ENCODE data around the gene ABO. TPM values are rescaled to one million over a fixed set of nuclear protein-coding genes. Genes with fewer than 3 reads are reported as not detected.
"Not testable (repeated sequence)": the region's sequence is repeated elsewhere in the genome, so short reads cannot be mapped to it uniquely, and the experiment has no call there.

Gene ABO
- total and polyA plus RNA-seq, 9 of the 15 experiments (the other 6 are each of a cell fraction or from before 2014, with no cell fraction given), result 5.0 to 21.9 (median 11.9) TPM

DNA sequence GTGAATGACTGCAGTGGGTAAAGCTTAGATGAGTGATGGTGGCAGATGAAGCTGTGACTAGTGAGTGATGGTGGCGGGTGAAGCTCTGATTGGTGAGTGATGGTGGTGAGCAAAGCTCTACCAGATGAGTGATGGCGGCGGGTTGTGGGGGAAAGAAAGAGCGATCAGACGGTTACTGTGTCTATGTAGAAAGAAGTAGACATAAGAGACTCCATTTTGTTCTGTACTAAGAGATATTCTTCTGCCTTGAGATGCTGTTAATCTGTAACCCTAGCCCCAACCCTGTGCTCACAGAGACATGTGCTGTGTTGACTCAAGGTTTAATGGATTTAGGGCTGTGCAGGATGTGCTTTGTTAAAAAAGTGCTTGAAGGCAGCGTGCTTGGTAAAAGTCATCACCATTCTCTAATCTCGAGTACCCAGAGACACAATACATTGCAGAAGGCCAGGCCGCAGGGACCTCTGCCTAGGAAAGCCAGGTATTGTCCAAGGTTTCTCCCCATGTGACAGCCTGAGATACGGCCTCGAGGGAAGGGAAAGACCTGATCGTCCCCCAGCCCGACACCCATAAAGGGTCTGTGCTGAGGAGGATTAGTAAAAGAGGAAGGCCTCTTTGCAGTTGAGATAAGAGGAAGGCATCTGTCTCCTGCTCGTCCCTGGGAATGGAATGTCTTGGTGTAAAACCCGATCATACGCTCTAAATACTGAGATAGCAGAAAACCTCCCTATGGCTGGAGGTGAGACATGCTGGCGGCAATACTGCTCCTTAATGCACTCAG is 8.4 kb upstream of the ABO start (continued):
- TF ChIP-seq ATF1 (CRISPR knock-in tag; IDR thresholded peaks at IDR 0.05); TEAD4 (CRISPR knock-in tag; IDR thresholded peaks at IDR 0.05; ENCODE audit: borderline replicate concordance): not testable (repeated sequence)
- TF ChIP-seq ATF1 (tag; IDR thresholded peaks at IDR 0.05), result 0 out of 2 replicates have a peak, but pooled peaks have one; percentile 25
- TF ChIP-seq, protein P1, sequence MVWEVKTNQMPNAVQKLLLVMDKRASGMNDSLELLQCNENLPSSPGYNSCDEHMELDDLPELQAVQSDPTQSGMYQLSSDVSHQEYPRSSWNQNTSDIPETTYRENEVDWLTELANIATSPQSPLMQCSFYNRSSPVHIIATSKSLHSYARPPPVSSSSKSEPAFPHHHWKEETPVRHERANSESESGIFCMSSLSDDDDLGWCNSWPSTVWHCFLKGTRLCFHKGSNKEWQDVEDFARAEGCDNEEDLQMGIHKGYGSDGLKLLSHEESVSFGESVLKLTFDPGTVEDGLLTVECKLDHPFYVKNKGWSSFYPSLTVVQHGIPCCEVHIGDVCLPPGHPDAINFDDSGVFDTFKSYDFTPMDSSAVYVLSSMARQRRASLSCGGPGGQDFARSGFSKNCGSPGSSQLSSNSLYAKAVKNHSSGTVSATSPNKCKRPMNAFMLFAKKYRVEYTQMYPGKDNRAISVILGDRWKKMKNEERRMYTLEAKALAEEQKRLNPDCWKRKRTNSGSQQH (CRISPR knock-in tag; IDR thresholded peaks at IDR 0.05), result 0 out of 2 replicates have a peak, but pooled peaks have one; percentile 15
- 0 out of 2 replicates have a peak, but pooled peaks have one; percentile 4 for TF ChIP-seq ZNF41 (CRISPR knock-in tag; conservative IDR thresholded peaks at IDR 0.05)
- TF ChIP-seq MTA1 (IDR thresholded peaks at IDR 0.05; ENCODE audit: borderline replicate concordance), result peak; percentile 43; the same call in 1 of the 2 replicates
- peak; percentile 59; the same call in 1 of the 2 replicates for TF ChIP-seq KLF6 (CRISPR knock-in tag; IDR thresholded peaks at IDR 0.05; ENCODE audit: borderline replicate concordance)
- TF ChIP-seq, protein P2, sequence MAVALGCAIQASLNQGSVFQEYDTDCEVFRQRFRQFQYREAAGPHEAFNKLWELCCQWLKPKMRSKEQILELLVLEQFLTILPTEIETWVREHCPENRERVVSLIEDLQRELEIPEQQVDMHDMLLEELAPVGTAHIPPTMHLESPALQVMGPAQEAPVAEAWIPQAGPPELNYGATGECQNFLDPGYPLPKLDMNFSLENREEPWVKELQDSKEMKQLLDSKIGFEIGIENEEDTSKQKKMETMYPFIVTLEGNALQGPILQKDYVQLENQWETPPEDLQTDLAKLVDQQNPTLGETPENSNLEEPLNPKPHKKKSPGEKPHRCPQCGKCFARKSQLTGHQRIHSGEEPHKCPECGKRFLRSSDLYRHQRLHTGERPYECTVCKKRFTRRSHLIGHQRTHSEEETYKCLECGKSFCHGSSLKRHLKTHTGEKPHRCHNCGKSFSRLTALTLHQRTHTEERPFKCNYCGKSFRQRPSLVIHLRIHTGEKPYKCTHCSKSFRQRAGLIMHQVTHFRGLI (CRISPR knock-in tag; IDR thresholded peaks at IDR 0.05), result peak; percentile 13; the same call in 1 of the 2 replicates
- TF ChIP-seq NFIC (IDR thresholded peaks at IDR 0.05), result peak; percentile 96
- peak; percentile 97 to 98 for TF ChIP-seq KDM1A (IDR thresholded peaks at IDR 0.05)
- peak; percentile 97 for TF ChIP-seq LCOR (CRISPR knock-in tag; IDR thresholded peaks at IDR 0.05)
- TF ChIP-seq SRF (CRISPR knock-in tag; IDR thresholded peaks at IDR 0.05), result peak in 1 of 2 experiments; percentile 69; a peak in 1 of 4 replicates
- TF ChIP-seq TARDBP (IDR thresholded peaks at IDR 0.05), result peak; percentile 92
- TF ChIP-seq KLF13 (tag; IDR thresholded peaks at IDR 0.05; ENCODE audit: borderline replicate concordance, low read depth), result peak; percentile 75
- TF ChIP-seq, protein P3, sequence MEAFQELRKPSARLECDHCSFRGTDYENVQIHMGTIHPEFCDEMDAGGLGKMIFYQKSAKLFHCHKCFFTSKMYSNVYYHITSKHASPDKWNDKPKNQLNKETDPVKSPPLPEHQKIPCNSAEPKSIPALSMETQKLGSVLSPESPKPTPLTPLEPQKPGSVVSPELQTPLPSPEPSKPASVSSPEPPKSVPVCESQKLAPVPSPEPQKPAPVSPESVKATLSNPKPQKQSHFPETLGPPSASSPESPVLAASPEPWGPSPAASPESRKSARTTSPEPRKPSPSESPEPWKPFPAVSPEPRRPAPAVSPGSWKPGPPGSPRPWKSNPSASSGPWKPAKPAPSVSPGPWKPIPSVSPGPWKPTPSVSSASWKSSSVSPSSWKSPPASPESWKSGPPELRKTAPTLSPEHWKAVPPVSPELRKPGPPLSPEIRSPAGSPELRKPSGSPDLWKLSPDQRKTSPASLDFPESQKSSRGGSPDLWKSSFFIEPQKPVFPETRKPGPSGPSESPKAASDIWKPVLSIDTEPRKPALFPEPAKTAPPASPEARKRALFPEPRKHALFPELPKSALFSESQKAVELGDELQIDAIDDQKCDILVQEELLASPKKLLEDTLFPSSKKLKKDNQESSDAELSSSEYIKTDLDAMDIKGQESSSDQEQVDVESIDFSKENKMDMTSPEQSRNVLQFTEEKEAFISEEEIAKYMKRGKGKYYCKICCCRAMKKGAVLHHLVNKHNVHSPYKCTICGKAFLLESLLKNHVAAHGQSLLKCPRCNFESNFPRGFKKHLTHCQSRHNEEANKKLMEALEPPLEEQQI (IDR thresholded peaks at IDR 0.05), result peak; percentile 90
- peak; percentile 64; the same call in 1 of the 2 replicates for TF ChIP-seq MTA3 (IDR thresholded peaks at IDR 0.05; ENCODE audit: borderline replicate concordance)
- peak; percentile 92 for TF ChIP-seq TEAD4 (IDR thresholded peaks at IDR 0.05; ENCODE audit: low read length)
- TF ChIP-seq, protein P4, sequence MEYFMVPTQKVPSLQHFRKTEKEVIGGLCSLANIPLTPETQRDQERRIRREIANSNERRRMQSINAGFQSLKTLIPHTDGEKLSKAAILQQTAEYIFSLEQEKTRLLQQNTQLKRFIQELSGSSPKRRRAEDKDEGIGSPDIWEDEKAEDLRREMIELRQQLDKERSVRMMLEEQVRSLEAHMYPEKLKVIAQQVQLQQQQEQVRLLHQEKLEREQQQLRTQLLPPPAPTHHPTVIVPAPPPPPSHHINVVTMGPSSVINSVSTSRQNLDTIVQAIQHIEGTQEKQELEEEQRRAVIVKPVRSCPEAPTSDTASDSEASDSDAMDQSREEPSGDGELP (CRISPR knock-in tag; IDR thresholded peaks at IDR 0.05; ENCODE audit: borderline replicate concordance), result peak; percentile 75; the same call in 1 of the 2 replicates
- TF ChIP-seq ILF3 (IDR thresholded peaks at IDR 0.05; ENCODE audit: borderline replicate concordance), result 0 out of 2 replicates have a peak, but pooled peaks have one; percentile 17
- TF ChIP-seq FOXA1 (IDR thresholded peaks at IDR 0.05; ENCODE audit: borderline replicate concordance), result peak; percentile 59; the same call in 1 of the 2 replicates
- TF ChIP-seq HDAC1 (IDR thresholded peaks at IDR 0.05), result peak; percentile 25 to 91; a peak in 3 of 4 replicates
- TF ChIP-seq TAL1 (IDR thresholded peaks at IDR 0.05), result peak; percentile 99
- TF ChIP-seq EHMT2 (IDR thresholded peaks at IDR 0.05), result peak; percentile 67

Measured in K562 (cell line).